GM19351 (cell line): ENCODE measurements around the gene IMMP1L.

Source experiments
- ATAC-seq: cut with Tn5 transposase; IDR thresholded peaks from one replicate; pipeline ENCODE4 v1.9.1; 2021; ENCODE audit warnings: mild to moderate bottlenecking, moderate library complexity; ENCODE audit not compliant: unreplicated experiment

IMMP1L gene

GRCh38 chr11:31404614-31405013 lies 104.8 kb downstream of the IMMP1L start:
- no peak for ATAC-seq

GRCh38 chr11:31397239-31397834 lies 112.1 kb downstream of the IMMP1L start:
- peak; percentile 63 for ATAC-seq

- ATAC-seq = no peak
Observed at GRCh38 chr11:31387379-31387778, 122.0 kb downstream of the IMMP1L start.

- ATAC-seq = no peak
Observed at GRCh38 chr11:31383116-31383515, 126.3 kb downstream of the IMMP1L start.
